ENCODE measurements around the gene LARP7. TPM values are rescaled to one million over a fixed set of nuclear protein-coding genes. Genes with fewer than 3 reads are reported as not detected.
"Not testable (repeated sequence)": the region's sequence is repeated elsewhere in the genome, so short reads cannot be mapped to it uniquely, and the experiment has no call there.

The LARP7 gene
- total RNA-seq, 5 donors from 2014 or later (not counting 1 experiment from before 2014, with no cell fraction given) = 30.6 to 50.1 (median 37.4) TPM

DNA sequence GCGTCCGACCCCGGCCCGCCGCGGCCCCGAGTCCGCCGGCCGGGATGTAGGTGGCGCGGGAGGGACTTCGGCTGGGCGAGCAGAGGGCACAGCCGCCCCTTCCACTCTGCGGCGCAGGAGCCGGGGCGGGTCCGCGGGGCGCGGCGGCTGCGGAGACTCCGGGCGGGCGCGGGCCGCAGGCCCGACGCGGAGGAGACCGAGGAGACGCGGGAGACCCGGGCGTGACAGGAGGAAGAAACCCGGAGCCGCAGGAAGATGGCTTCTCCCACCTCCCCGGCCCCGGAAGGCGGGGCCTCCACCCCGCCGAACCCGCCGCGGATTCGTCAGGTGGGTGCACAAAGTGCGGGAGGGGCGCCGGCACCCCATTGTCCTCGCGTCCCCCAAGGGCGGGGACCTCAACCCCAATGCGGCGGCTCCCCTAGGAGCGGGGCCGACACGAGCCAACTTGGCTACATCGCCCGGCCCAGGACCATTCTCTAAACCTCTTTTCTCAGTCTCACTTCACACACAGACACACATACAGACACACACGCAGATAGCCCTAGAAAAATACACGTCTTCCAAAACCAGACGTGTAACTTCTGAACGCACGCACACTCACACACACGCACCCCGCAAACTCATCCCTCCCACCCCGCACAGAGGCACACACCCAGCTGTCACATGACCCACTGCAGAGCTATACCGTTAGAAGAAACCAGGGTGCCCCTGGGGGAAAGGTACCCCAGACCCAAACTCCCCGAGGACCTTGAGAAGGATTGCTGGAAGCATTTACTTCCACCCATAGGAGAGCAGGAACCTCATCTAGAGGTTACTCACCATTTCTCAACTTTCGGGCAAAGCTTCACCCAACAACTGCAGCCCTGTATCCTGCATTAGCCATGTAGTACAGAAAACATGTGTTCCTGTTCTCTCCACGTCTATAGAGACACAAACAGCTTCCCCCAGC, 69.2 kb downstream of the LARP7 start:
- Mint-ChIP-seq H3K4me3 (peak overlapping the region; percentile 86 to 94 (median 86)), H3K4me1 (peaks cover 17 to 20% (median 18%) of the 10 kb centered on the region in 3 donors), H3K27me3 (peaks cover 40 to 55% of the 10 kb centered on the region in 2 donors), H3K27ac (peak overlapping the region in 1 of 2 donors; percentile 17)
- CTCF ChIA-PET; H3K9me3 Mint-ChIP-seq; H3K9me3 ChIP-seq; H3K36me3 Mint-ChIP-seq; H3K36me3 ChIP-seq (ENCODE audit: control insufficient read depth in 2 of 2, extremely low read depth in 1 of 2, insufficient read depth in 1 of 2, low read length in 1 of 2); H3K27ac ChIP-seq (ENCODE audit: low read length): not testable (repeated sequence)
- WGBS (ENCODE audit: insufficient coverage) = 2% methylated on average over 30 of the region's 74 CpGs
- peak overlapping the region; percentile 50 to 66 for H3K4me3 ChIP-seq (ENCODE audit: control insufficient read depth in 1 of 2, extremely low read depth in 1 of 2, low read length in 1 of 2)
- DNase-seq = peak in 11 of 35 experiments; percentile 0 to 24 (median 4)
- ATAC-seq (replicated peaks in 1 of 4) = peak; percentile 74 to 83 (median 78)
- POLR2A ChIA-PET = interaction anchor here in 1 of 2 donors (0.6 kb wide), 1 partner anchor 52 kb away, joined by 5 read pairs; no protein-coding TSS in a partner anchor
- H3K4me1 ChIP-seq (ENCODE audit: control insufficient read depth in 1 of 2, extremely low read depth in 1 of 2, insufficient read depth in 2 of 2, low read length in 2 of 2) = peaks cover 0 to 15% of the 10 kb centered on the region in 2 experiments
- H3K27me3 ChIP-seq (replicated peaks in 1 of 2; ENCODE audit: control insufficient read depth in 2 of 2, extremely low read depth in 1 of 2, insufficient read depth in 2 of 2, low read length in 1 of 2) = peaks cover 25 to 36% of the 10 kb centered on the region in 2 experiments

DNA sequence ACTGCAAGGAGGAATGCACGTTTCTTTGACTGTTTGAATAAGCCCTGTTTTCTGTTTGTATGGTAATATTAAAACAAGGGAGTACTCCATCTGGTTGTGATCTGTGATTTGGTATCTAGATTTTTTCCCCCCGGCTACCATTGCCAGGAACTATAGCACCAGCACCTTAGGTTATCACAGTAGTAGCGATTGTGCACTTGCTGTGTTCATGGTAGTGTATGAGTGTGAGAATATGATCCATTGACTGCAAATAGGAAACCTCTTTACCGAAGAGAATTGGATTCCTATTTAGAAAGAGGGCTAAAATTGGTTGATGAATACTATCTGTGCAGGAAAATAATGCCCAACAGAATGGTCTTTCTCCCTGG, 69.9 kb downstream of the LARP7 start:
- Histone ChIP-seq H3K4me3 (ENCODE audit: control insufficient read depth in 1 of 2, extremely low read depth in 1 of 2, low read length in 1 of 2) (peak overlapping the region; percentile 50 to 66), H3K27me3 (replicated peaks in 1 of 2; ENCODE audit: control insufficient read depth in 2 of 2, extremely low read depth in 1 of 2, insufficient read depth in 2 of 2, low read length in 1 of 2) (peaks cover 25 to 40% of the 10 kb centered on the region in 2 experiments)

More for the DNA sequence above, 69.9 kb downstream of the LARP7 start:
- POLR2A ChIA-PET = no interaction called here
- WGBS (ENCODE audit: insufficient coverage) = 46% methylated on average over 2 of the region's 4 CpGs
- no peaks in the 10 kb centered on the region for H3K36me3 ChIP-seq (ENCODE audit: control insufficient read depth in 2 of 2, extremely low read depth in 1 of 2, insufficient read depth in 1 of 2, low read length in 1 of 2)
- H3K27me3 Mint-ChIP-seq = peaks cover 38 to 52% of the 10 kb centered on the region in 2 donors
- H3K27ac Mint-ChIP-seq = no peak overlapping the region
- H3K36me3 Mint-ChIP-seq = no peaks in the 10 kb centered on the region
- CTCF ChIA-PET = no interaction called here
- peak overlapping the region; percentile 86 to 94 (median 86) for H3K4me3 Mint-ChIP-seq
- no peak overlapping the region for H3K27ac ChIP-seq (ENCODE audit: low read length)
- peaks cover 17 to 20% (median 18%) of the 10 kb centered on the region in 3 donors for H3K4me1 Mint-ChIP-seq
- no peaks in the 10 kb centered on the region for H3K9me3 ChIP-seq
- ATAC-seq (replicated peaks in 1 of 4) (no peak), DNase-seq (peak in 1 of 35 experiments; percentile 2)
- H3K4me1 ChIP-seq (ENCODE audit: control insufficient read depth in 1 of 2, extremely low read depth in 1 of 2, insufficient read depth in 2 of 2, low read length in 2 of 2) = peaks cover 0 to 15% of the 10 kb centered on the region in 2 experiments
- no peaks in the 10 kb centered on the region for H3K9me3 Mint-ChIP-seq

Other genes with a start within 250 kb of the LARP7 start
- not detected for gene NEUROG2, start 121.0 kb upstream of the LARP7 start, total RNA-seq
- 10 to 100 TPM in 2 of 5 donors, 1 to 10 TPM in 3; 7.0 to 11.1 (median 7.9) TPM for gene ZGRF1, start 234 bp upstream of the LARP7 start, total RNA-seq